A549 treated with ZK216348 at 1 μM for 4 hours (cell line): Measurements from ENCODE around the gene GTF2F2. TPM values are rescaled to one million over a fixed set of nuclear protein-coding genes. Genes with fewer than 3 reads are reported as not detected.

Experiments used
- total RNA-seq: library from RNA; stranded (reverse); fragments of 200-300 nt; extraction: Qiagen RNA extraction; gene quantifications from 5 replicates; pipeline ENCODE4 v1.2.3, GENCODE V29; 2022; ENCODE audit warnings: low read depth

The GTF2F2 gene
- total RNA-seq: 18.5 to 26.1 TPM (median 18.7 TPM) in 5 replicates

GRCh38 chr13:45119991-45120864 is at the start of gene GTF2F2:
TSS of gene GTF2F2 (plus strand) at chr13:45120510. CDS start at chr13:45120656, 146 bp downstream.

DNA sequence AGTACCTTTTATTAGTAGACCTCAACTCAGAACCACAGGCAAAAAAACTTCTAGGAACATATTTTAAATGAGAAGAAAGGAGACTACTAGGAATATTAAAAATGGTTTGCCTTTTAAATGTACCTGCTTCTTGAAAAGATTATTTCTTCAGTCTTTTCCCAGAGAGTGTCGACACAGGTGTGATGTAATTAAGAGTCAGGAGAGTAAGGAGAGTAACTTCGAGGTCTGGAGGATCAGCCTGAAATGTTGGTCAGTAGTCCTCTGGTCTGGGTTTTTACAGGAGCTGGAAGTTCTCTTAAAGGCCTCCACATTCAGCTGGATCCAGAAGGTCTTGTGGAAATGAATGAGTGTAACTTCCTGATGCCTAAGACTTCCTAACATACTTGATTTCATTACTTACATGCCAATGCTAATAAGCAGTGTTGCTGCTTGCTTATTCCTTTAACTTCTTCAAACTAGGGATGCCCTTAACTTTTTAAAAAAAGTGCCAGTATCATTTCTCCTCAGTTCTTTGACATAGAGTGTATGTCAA is 80.5 kb downstream of the GTF2F2 start, which contains the start of gene KCTD4:
TSS of gene KCTD4 (minus strand) at position 345 of the 532 bp plus-strand sequence. CDS start 6,478 bp downstream, outside the sequence.

Other genes starting within 250 kb of the GTF2F2 start
- 5.0 to 7.5 TPM (median 6.0 TPM) in 5 replicates for gene NUFIP1, start 131.0 kb upstream of the GTF2F2 start, total RNA-seq
- 8.8 to 15.9 TPM (median 10.9 TPM) in 5 replicates for gene GPALPP1, start 131.0 kb upstream of the GTF2F2 start, total RNA-seq
- gene KCTD4, start 80.5 kb downstream of the GTF2F2 start, total RNA-seq: not detected in 5 replicates
- 2,004 to 2,340 TPM (median 2,299 TPM) in 5 replicates for gene TPT1, start 220.7 kb downstream of the GTF2F2 start, total RNA-seq